SH-SY5Y (cell line): ENCODE measurements around the gene PGP.

Source experiments
- GATA2 ChIP-seq: IDR thresholded peaks from 2 replicates; pipeline ENCODE4 v1.6.1; 2011; ENCODE audit warnings: mild to moderate bottlenecking, low read depth, low read length
- GATA3 ChIP-seq: IDR thresholded peaks from 2 replicates; pipeline ENCODE4 v1.6.1; 2011; ENCODE audit warnings: low read depth, mild to moderate bottlenecking, low read length, moderate library complexity

Gene PGP

GRCh38 chr16:2189252-2189893, 25.3 kb downstream of the PGP start:
- no peak for TF ChIP-seq GATA2
- no peak for TF ChIP-seq GATA3

GRCh38 chr16:2188395-2188794, 26.2 kb downstream of the PGP start:
- no peak for TF ChIP-seq GATA3
- TF ChIP-seq GATA2 = no peak

GRCh38 chr16:2187212-2187611, 27.4 kb downstream of the PGP start:
- TF ChIP-seq GATA2 = no peak
- TF ChIP-seq GATA3 = no peak

GRCh38 chr16:2186505-2186904, 28.1 kb downstream of the PGP start:
- TF ChIP-seq GATA3 (no peak), GATA2 (no peak)

- no peak for TF ChIP-seq GATA3
- no peak for TF ChIP-seq GATA2
These were observed 28.6 kb downstream of the PGP start for GRCh38 chr16:2186064-2186463.

- TF ChIP-seq GATA3 (no peak), GATA2 (no peak)
These were observed 29.7 kb downstream of the PGP start for GRCh38 chr16:2184962-2185361.

GRCh38 chr16:2184346-2184745, 30.3 kb downstream of the PGP start:
- TF ChIP-seq GATA3 (no peak), GATA2 (no peak)

GRCh38 chr16:2183671-2184070, 31.0 kb downstream of the PGP start:
- no peak for TF ChIP-seq GATA2
- TF ChIP-seq GATA3 = no peak

- TF ChIP-seq GATA2 (no peak), GATA3 (no peak)
These were observed 32.7 kb downstream of the PGP start for GRCh38 chr16:2181952-2182351.

- TF ChIP-seq GATA3 (no peak), GATA2 (no peak)
These were observed 33.4 kb downstream of the PGP start for GRCh38 chr16:2180962-2181923.

GRCh38 chr16:2180461-2180860, 34.2 kb downstream of the PGP start:
- TF ChIP-seq GATA3 (no peak), GATA2 (no peak)

- TF ChIP-seq GATA3 = no peak
- TF ChIP-seq GATA2 = no peak
These were observed 35.1 kb downstream of the PGP start for GRCh38 chr16:2179576-2179975.

- TF ChIP-seq GATA3 = no peak
- TF ChIP-seq GATA2 = no peak
These were observed 35.5 kb downstream of the PGP start for GRCh38 chr16:2179107-2179501.

GRCh38 chr16:2178321-2179106, 36.1 kb downstream of the PGP start:
- TF ChIP-seq GATA3 = no peak
- no peak for TF ChIP-seq GATA2

- TF ChIP-seq GATA3 (no peak), GATA2 (no peak)
These were observed 37.1 kb downstream of the PGP start for GRCh38 chr16:2177561-2177960.
